Stomach (tissue), 4 donors: Measurements from ENCODE around the gene TASL.

Experiments used
- CTCF ChIP-seq, 7 experiments: fragments of 450-650 bp in 4 of 7; fragments of 200-600 bp in 3 of 7; sonication (generic) in 3 of 7; IDR thresholded peaks; one replicate each; pipeline ENCODE4 v1.5.1; 2016 to 2019; ENCODE audit warnings: antibody characterized with exemption in 7 of 7, control low read depth in 2 of 7, mild to moderate bottlenecking in 1 of 7
- POLR2A ChIP-seq, 4 donors: fragments of 450-650 bp; IDR thresholded peaks; one replicate each; pipeline ENCODE4 v1.6.1; 2016; ENCODE audit warnings: antibody characterized with exemption in 4 of 4, control low read depth in 2 of 4, mild to moderate bottlenecking in 1 of 4, moderate library complexity in 1 of 4
- POLR2AphosphoS5 ChIP-seq, 3 donors: sonication (generic); formaldehyde crosslinking; IDR thresholded peaks; one replicate each; pipeline ENCODE4 v1.6.1; 2016; ENCODE audit warnings: antibody characterized with exemption in 3 of 3

DNA sequence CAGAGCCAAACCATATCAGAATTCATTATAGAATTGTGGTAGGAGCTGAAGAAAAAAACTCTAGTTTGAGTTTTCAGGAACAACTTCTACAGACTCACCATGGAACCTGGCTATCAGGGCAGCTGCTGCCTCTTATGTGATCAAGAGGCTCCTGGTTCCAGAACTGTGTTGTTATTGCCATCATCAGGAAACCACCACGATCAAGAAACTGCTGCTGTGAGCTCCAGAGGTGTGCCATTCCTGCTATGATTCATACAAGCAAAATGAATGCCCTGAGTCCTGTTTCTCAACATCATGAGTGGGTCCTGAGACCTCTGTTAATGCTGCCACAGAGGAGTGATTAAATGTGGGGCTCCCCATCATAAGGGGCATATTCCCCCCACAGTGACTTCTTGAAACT lies 43.7 kb downstream of the TASL start:
- TF ChIP-seq CTCF (IDR thresholded peaks at IDR 0.05) (no peak), POLR2AphosphoS5 (IDR thresholded peaks at IDR 0.05) (no peak), POLR2A (IDR thresholded peaks at IDR 0.05) (no peak)
